Panc1 (cell line): ENCODE data around the gene LYST. TPM values are rescaled to one million over a fixed set of nuclear protein-coding genes. Genes with fewer than 3 reads are reported as not detected.
"Not testable (repeated sequence)": the region's sequence is repeated elsewhere in the genome, so short reads cannot be mapped to it uniquely, and the experiment has no call there.

Experiments used
- ATAC-seq: fragments of 200-7000 bp; cut with Tn5 transposase; 2 replicates; pipeline ENCODE4 v1.9.1; 2020; ENCODE audit warnings: mild to moderate bottlenecking, moderate library complexity
- BruUV-seq: library from RNA; stranded (reverse); fragments of 400-500 nt; replicated peaks from 2 replicates; lab custom pipeline; 2021; lab: Mats Ljungman, UMichigan
- CTCF ChIA-PET: fragments of 300-600 bp; sonication (Branson Sonifier 250); formaldehyde crosslinking; loops from one replicate; lab custom pipeline; 2022; ENCODE audit warnings: antibody characterized with exemption; lab: Charles Lee
- POLR2A ChIA-PET: fragments of 300-600 bp; sonication (Branson Sonifier 250); formaldehyde crosslinking; loops from one replicate; lab custom pipeline; 2022; ENCODE audit warnings: antibody characterized with exemption; lab: Charles Lee
- DNase-seq: peaks from one replicate; pipeline ENCODE4 v3.0.0-alpha.2; 2010; ENCODE audit warnings: low read depth, low spot score
- H3K27ac ChIP-seq: 2 replicates; pipeline ENCODE4 v1.5.1; 2011; ENCODE audit warnings: mild to moderate bottlenecking, low read length, inconsistent platforms
- H3K27me3 ChIP-seq: fragments of 200-500 bp; sonication (Bioruptor generic); 2 replicates; pipeline ENCODE4 v1.6.0; 2014; ENCODE audit warnings: low read length, inconsistent platforms; ENCODE audit not compliant: control insufficient read depth, insufficient read depth
- H3K36me3 ChIP-seq: fragments of 200-500 bp; sonication (Bioruptor generic); 2 replicates; pipeline ENCODE4 v1.5.1; 2014; ENCODE audit warnings: inconsistent platforms, mild to moderate bottlenecking, low read length, moderate library complexity; ENCODE audit not compliant: control insufficient read depth, insufficient read depth
- H3K4me1 ChIP-seq: 2 replicates; pipeline ENCODE4 v1.5.1; 2011; ENCODE audit warnings: inconsistent platforms, mild to moderate bottlenecking, low read length, moderate library complexity; ENCODE audit not compliant: control insufficient read depth, insufficient read depth
- H3K4me3 ChIP-seq, 2 experiments: 2 replicates each; pipeline ENCODE4 v1.5.1; 2011 to 2012; ENCODE audit warnings: low read depth in 2 of 2, low read length in 2 of 2, mild to moderate bottlenecking in 2 of 2, inconsistent platforms in 1 of 2, moderate library complexity in 1 of 2
- H3K9me3 ChIP-seq: fragments of 200-500 bp; sonication (Bioruptor generic); 2 replicates; pipeline ENCODE4 v1.5.1; 2014; ENCODE audit warnings: low read depth, mild to moderate bottlenecking, inconsistent platforms, low read length, moderate library complexity; ENCODE audit not compliant: control insufficient read depth, insufficient read depth
- CTCF ChIP-seq: fragments of 450-650 bp; IDR thresholded peaks from 2 replicates; pipeline ENCODE4 v1.5.1; 2017; ENCODE audit warnings: mild to moderate bottlenecking
- POLR2AphosphoS5 ChIP-seq: IDR thresholded peaks from 2 replicates; pipeline ENCODE4 v1.6.1; 2012; ENCODE audit warnings: mild to moderate bottlenecking, low read depth, low read length, moderate library complexity
- REST ChIP-seq, 2 experiments: IDR thresholded peaks; 2 replicates each; pipeline ENCODE4 v1.6.1; 2011 to 2012; ENCODE audit warnings: low read depth in 2 of 2, control low read depth in 1 of 2, low read length in 1 of 2, mild to moderate bottlenecking in 1 of 2, moderate library complexity in 1 of 2; ENCODE audit not compliant: insufficient read depth in 1 of 2
- SIN3A ChIP-seq: IDR thresholded peaks from 2 replicates; pipeline ENCODE4 v1.6.1; 2012; ENCODE audit warnings: low read depth, mild to moderate bottlenecking, low read length, moderate library complexity, borderline replicate concordance; ENCODE audit not compliant: insufficient read depth
- TCF7L2 ChIP-seq: IDR thresholded peaks from 2 replicates; pipeline ENCODE4 v1.6.1; 2011; ENCODE audit warnings: mild to moderate bottlenecking, low read depth, low read length, inconsistent platforms
- in situ Hi-C: cut with HindIII; loops from 2 replicates; pipeline ENCODE4 v1.10.0; 2016; ENCODE audit warnings: low sequenced_read_pairs, low pct_unique_long_range_greater_than_20kb
- intact Hi-C: fragments of 100-400 bp; cut with micrococcal nuclease; formaldehyde crosslinking; loops from one replicate; pipeline ENCODE4 v1.10.0; 2022; ENCODE audit not compliant: unreplicated experiment
- total RNA-seq: library from RNA; stranded (reverse); gene quantifications from one replicate; pipeline ENCODE4 v1.2.1, GENCODE V29; 2021; ENCODE audit not compliant: unreplicated experiment

The LYST gene
- total RNA-seq, 1 experiment from 2014 or later: 75.2 TPM

- H3K27me3 ChIP-seq: no peaks in the 10 kb centered on the region
- CTCF ChIA-PET: no interaction called here
- in situ Hi-C loops: no loop called here
- BruUV-seq: no TSS peak
- ATAC-seq (no peak), DNase-seq (no peak)
- H3K27ac ChIP-seq: no peak overlapping the region
- H3K4me3 ChIP-seq: no peak overlapping the region
- no peaks in the 10 kb centered on the region for H3K9me3 ChIP-seq
- no peak for TF ChIP-seq SIN3A
- no peak for TF ChIP-seq REST (IDR thresholded peaks at IDR 0.05; ENCODE audit: insufficient read depth in 1 of 2, low read depth in 2 of 2, low read length in 1 of 2)
- no peak for TF ChIP-seq CTCF
- TF ChIP-seq TCF7L2: no peak
- TF ChIP-seq POLR2AphosphoS5: no peak
- H3K36me3 ChIP-seq: no peaks in the 10 kb centered on the region
- POLR2A ChIA-PET: no interaction called here
- intact Hi-C loops: no loop called here
- peaks cover 8% of the 10 kb centered on the region for H3K4me1 ChIP-seq
Measured at GRCh38 chr1:235639226-235640205, 227.2 kb downstream of the LYST start.

- ATAC-seq, intact Hi-C loops, POLR2A ChIA-PET, DNase-seq, H3K9me3 ChIP-seq, H3K27me3 ChIP-seq, H3K36me3 ChIP-seq, H3K4me1 ChIP-seq, CTCF ChIA-PET, H3K27ac ChIP-seq, BruUV-seq, in situ Hi-C loops, H3K4me3 ChIP-seq: not testable (repeated sequence)
Measured at GRCh38 chr1:235638612-235639011, 228.1 kb downstream of the LYST start.
